Gastroesophageal sphincter (tissue), 4 donors: ENCODE results near the gene GABPB1. TPM values are rescaled to one million over a fixed set of nuclear protein-coding genes. Genes with fewer than 3 reads are reported as not detected.

Experiments
- ATAC-seq: fragments of 150-250 bp; one replicate; pipeline ENCODE4 v1.9.1; 2016; ENCODE audit warnings: mild to moderate bottlenecking, moderate library complexity
- H3K27ac ChIP-seq, 4 donors: fragments of 200-600 bp; sonication (generic) in 3 of 4; 1 replicate in 3 of 4; 2 replicates in 1 of 4; pipeline ENCODE4 v1.5.1; 2016 to 2019
- H3K27me3 ChIP-seq: fragments of 200-600 bp; sonication (generic); one replicate; pipeline ENCODE4 v1.5.1; 2019
- H3K36me3 ChIP-seq, 2 donors: fragments of 200-600 bp; sonication (generic); one replicate each; pipeline ENCODE4 v1.5.1; 2019; ENCODE audit warnings: control low read depth in 1 of 2
- H3K4me1 ChIP-seq, 3 donors: fragments of 200-600 bp; sonication (generic); 1 replicate in 2 of 3; 2 replicates in 1 of 3; pipeline ENCODE4 v1.5.1; 2016 to 2019; ENCODE audit warnings: control low read depth in 2 of 3
- H3K4me3 ChIP-seq, 2 donors: fragments of 200-600 bp; sonication (generic); one replicate each; pipeline ENCODE4 v1.5.1; 2019; ENCODE audit warnings: mild to moderate bottlenecking in 1 of 2, moderate library complexity in 1 of 2
- H3K9me3 ChIP-seq, 3 donors: fragments of 200-600 bp; sonication (generic); one replicate each; pipeline ENCODE4 v1.5.1; 2017 to 2019; ENCODE audit warnings: control low read depth in 2 of 3
- CTCF ChIP-seq, 4 experiments: fragments of 200-600 bp in 2 of 4; fragments of 450-650 bp in 2 of 4; sonication (generic) in 1 of 4; IDR thresholded peaks; one replicate each; pipeline ENCODE4 v1.5.1; 2017 to 2019; ENCODE audit warnings: antibody characterized with exemption in 4 of 4, mild to moderate bottlenecking in 2 of 4, moderate library complexity in 2 of 4
- EP300 ChIP-seq: sonication (generic); formaldehyde crosslinking; IDR thresholded peaks from one replicate; pipeline ENCODE4 v1.6.1; 2017; ENCODE audit warnings: antibody characterized with exemption, mild to moderate bottlenecking
- POLR2A ChIP-seq, 2 donors: fragments of 450-650 bp; IDR thresholded peaks; one replicate each; pipeline ENCODE4 v1.6.1; 2017; ENCODE audit warnings: antibody characterized with exemption in 2 of 2, mild to moderate bottlenecking in 2 of 2, moderate library complexity in 1 of 2
- POLR2AphosphoS5 ChIP-seq: sonication (generic); formaldehyde crosslinking; IDR thresholded peaks from one replicate; pipeline ENCODE4 v1.6.1; 2017; ENCODE audit warnings: antibody characterized with exemption
- WGBS, 2 donors: methylation state at CpG; one replicate each; pipeline ENCODE4 v1.1.5; 2018; ENCODE audit warnings: low coverage in 1 of 2; 5-methylcytosine and 5-hydroxymethylcytosine counted together
- total RNA-seq, 4 donors: library from RNA; depleted of rRNA; stranded (reverse); fragments of >200 nt; gene quantifications; one replicate each; pipeline ENCODE4 v1.1.0, GENCODE V29; 2016

Gene GABPB1
- total RNA-seq, 4 donors from 2014 or later: 15.8 to 26.1 (median 17.8) TPM

DNA sequence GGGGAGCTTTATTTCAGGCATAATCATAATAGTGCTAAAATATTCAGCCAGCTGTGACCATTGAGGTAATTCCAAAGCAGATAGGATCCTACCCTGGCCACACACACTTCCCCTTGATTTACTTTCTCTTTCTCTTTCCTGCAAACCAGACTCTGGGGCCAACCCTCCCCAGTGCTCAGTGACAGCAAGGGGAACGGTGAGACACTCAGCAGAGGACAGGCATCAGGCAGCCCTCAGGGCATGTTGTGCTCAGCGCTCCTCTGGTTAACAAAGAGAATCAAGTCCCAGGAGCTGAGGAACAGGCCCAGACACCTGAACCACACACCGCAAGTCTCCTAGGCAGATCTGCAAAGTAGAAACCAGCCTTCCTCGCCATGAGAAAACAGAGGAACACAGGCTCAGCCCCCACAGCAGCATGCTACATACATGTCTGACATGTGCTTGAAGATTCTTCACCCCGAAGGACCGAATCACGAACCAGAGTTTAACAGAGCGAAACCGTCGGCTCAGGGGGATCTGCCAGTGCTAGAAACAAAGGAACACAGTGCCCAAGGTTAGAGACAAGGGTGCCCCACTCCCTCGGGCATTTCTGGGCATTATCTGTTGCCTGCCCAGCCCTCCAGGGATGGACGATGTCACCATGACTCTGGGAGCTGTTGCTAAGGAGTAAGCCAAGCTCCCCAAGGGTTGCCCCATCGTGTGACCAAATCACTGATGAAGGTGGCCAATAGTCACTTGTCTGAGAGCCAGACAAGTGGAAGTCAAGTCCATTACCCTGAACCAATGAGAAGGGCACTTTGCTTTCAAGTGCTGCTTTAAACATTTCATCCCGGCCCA lies 107.0 kb downstream of the GABPB1 start:
- ATAC-seq: no peak
- H3K27ac ChIP-seq: no peak overlapping the region
- no peak overlapping the region for H3K4me3 ChIP-seq
- H3K27me3 ChIP-seq: peaks cover 12% of the 10 kb centered on the region
- WGBS, 2 donors: 67 to 92% methylated on average over 2 to 3 of the region's 14 CpGs
- H3K4me1 ChIP-seq: no peaks in the 10 kb centered on the region
- no peaks in the 10 kb centered on the region for H3K9me3 ChIP-seq
- no peak for TF ChIP-seq POLR2A (IDR thresholded peaks at IDR 0.05)
- TF ChIP-seq EP300: no peak
- TF ChIP-seq POLR2AphosphoS5: no peak
- no peak for TF ChIP-seq CTCF (IDR thresholded peaks at IDR 0.05)
- H3K36me3 ChIP-seq: no peaks in the 10 kb centered on the region

DNA sequence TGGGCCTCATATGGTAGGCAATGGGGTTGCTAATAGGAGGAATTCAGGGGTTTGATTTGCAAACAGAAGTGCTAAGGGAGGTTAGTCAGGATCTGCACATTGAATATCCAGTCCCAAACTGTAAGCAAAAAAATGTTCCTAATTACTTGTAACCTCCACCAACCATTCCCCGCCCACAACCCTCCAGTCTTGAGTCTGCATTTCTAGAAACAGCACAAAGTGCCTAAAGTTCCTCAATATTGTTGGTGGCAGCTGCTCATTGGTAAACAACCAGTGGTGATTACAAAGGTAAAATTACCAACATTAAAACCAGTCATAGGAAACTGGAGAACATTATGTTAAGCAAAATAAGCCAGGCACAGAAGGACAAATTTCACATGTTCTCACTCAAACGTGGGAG lies 108.4 kb downstream of the GABPB1 start:
- Histone ChIP-seq H3K27me3 (peaks cover under 1% of the 10 kb centered on the region), H3K4me1 (no peaks in the 10 kb centered on the region), H3K27ac (no peak overlapping the region), H3K4me3 (no peak overlapping the region), H3K9me3 (no peaks in the 10 kb centered on the region), H3K36me3 (no peaks in the 10 kb centered on the region)
- TF ChIP-seq POLR2AphosphoS5 (no peak), CTCF (IDR thresholded peaks at IDR 0.05) (no peak), POLR2A (IDR thresholded peaks at IDR 0.05) (no peak), EP300 (no peak)
- no peak for ATAC-seq
- WGBS, 2 donors: 68 to 79% methylated on average over 2 of the region's 2 CpGs

- 83 to 87% methylated on average over 1 to 2 of the region's 2 CpGs for WGBS, 2 donors
- no peaks in the 10 kb centered on the region for H3K9me3 ChIP-seq
- H3K4me1 ChIP-seq: no peaks in the 10 kb centered on the region
- H3K4me3 ChIP-seq: no peak overlapping the region
- TF ChIP-seq POLR2A (IDR thresholded peaks at IDR 0.05) (no peak), POLR2AphosphoS5 (no peak), EP300 (no peak), CTCF (IDR thresholded peaks at IDR 0.05) (no peak)
- no peak overlapping the region for H3K27ac ChIP-seq
- no peak for ATAC-seq
- H3K27me3 ChIP-seq: no peaks in the 10 kb centered on the region
- no peaks in the 10 kb centered on the region for H3K36me3 ChIP-seq
Observed at GRCh38 chr15:50244959-50245624, 109.9 kb downstream of the GABPB1 start.

DNA sequence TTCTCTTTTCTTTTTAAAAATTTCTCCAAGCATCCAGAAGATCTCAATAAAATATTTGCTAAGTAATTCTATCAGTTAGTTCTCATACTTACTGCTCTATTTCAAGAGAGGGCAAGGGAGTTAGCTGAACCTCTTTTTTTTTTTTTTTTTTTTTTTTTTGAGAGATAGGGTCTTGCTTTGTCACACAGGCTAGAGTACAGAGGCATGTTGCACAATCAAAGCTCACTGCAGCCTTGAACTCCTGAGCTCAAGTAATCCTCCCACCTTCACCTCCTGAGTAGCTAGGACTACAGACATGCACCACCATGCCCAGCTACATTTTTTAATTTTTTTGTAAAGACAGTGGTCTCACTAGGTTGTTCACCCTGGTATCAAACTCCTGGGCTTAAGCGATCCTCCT lies 110.8 kb downstream of the GABPB1 start:
- no peak for TF ChIP-seq POLR2AphosphoS5
- H3K4me3 ChIP-seq: no peak overlapping the region
- no peaks in the 10 kb centered on the region for H3K27me3 ChIP-seq
- no peak for ATAC-seq
- H3K36me3 ChIP-seq: no peaks in the 10 kb centered on the region
- no peaks in the 10 kb centered on the region for H3K9me3 ChIP-seq
- no peaks in the 10 kb centered on the region for H3K4me1 ChIP-seq
- 86 to 100% methylated on average over 1 of the region's 1 CpG for WGBS, 2 donors
- no peak overlapping the region for H3K27ac ChIP-seq

DNA sequence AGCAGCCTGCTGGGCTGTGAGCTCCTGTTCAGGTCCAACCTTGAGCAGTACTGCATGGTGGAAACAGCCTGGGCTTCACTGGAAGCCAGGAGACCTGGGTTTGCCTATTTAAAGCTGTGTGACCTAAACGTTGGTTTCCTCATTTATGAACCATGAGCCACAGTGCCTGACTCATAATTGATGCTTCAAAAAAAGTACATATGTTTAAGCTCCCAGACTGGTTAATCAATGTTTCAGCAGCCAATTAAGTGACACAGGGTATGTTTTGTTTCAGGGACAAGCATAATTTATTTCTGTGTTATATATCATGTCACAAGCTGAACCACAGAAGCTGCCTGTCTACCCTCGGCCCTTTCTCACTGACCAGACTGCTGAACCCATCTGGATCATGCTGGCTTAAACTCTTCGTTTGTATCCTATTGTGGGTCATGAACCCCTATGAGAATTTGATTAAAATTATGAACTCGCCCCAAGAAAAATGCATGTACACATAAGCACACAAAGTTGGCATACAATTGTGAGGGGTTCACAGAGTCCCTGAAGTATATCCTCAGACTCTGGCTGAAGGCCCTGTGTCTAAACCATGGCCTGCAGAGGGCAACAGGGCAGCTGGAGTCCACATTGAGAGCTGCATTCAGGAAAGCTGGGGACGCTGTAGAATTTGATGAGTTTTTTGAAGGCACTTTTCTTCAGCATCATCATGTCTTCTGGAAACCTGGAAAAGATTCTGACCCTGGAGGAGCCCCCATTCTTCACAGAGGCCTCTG lies 113.1 kb downstream of the GABPB1 start:
- Histone ChIP-seq H3K27me3 (no peaks in the 10 kb centered on the region), H3K9me3 (no peaks in the 10 kb centered on the region), H3K4me3 (no peak overlapping the region), H3K4me1 (no peaks in the 10 kb centered on the region), H3K27ac (no peak overlapping the region), H3K36me3 (no peaks in the 10 kb centered on the region)
- ATAC-seq: no peak
- TF ChIP-seq POLR2AphosphoS5: no peak
- no peak for TF ChIP-seq CTCF (IDR thresholded peaks at IDR 0.05)
- no peak for TF ChIP-seq EP300
- TF ChIP-seq POLR2A (IDR thresholded peaks at IDR 0.05): no peak
- WGBS, 2 donors: 66 to 83% methylated on average over 2 to 5 of the region's 5 CpGs
